ENCODE measurements around the gene QTRT2. TPM values are rescaled to one million over a fixed set of nuclear protein-coding genes. Genes with fewer than 3 reads are reported as not detected.

The QTRT2 gene
- total RNA-seq, 1 experiment from 2014 or later = 84.1 TPM

DNA sequence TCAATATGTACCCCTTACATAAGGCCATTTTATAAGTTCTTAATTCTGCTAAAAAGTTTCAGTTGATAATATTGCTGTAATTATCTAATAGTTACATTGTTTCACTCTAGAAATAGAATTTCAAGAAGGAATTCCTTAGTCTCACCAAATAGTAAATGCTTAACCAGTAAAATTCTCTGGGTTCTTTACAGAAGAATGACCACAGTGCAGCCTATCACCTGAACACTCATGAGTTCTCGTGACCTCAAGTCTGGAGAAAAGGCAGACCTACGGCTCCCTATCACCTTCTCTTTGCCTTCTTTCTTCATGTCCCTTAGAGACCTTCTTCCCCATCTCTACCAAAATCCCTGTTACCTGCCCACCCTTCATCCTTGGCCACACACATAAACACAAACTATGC is 31.1 kb upstream of the QTRT2 start:
- no peak overlapping the region for H4K8ac ChIP-seq (replicated peaks; ENCODE audit: insufficient read length, low read depth, low read length)
- no peaks in the 10 kb centered on the region for H3K79me2 ChIP-seq (ENCODE audit: insufficient read depth, low read length)
- H2AK5ac ChIP-seq (ENCODE audit: insufficient read length, low read length) = no peak overlapping the region
- no peak overlapping the region; a peak in 1 of 7 replicates for H3K27ac Mint-ChIP-seq
- H3K4me1 ChIP-seq (ENCODE audit: insufficient read depth, low read length) = no peaks in the 10 kb centered on the region
- no peak overlapping the region for H3K14ac ChIP-seq (ENCODE audit: insufficient read depth, low read length)
- H3K27me3 ChIP-seq (ENCODE audit: insufficient read depth, low read length) = no peaks in the 10 kb centered on the region
- no peaks in the 10 kb centered on the region for H3K9me3 ChIP-seq (ENCODE audit: control insufficient read depth, low read depth, low read length)
- H2BK20ac ChIP-seq (ENCODE audit: low read depth, low read length, poor library complexity, severe bottlenecking) = no peak overlapping the region
- no peak overlapping the region for H2AFZ ChIP-seq (ENCODE audit: low read length)
- TF ChIP-seq, protein P1, sequence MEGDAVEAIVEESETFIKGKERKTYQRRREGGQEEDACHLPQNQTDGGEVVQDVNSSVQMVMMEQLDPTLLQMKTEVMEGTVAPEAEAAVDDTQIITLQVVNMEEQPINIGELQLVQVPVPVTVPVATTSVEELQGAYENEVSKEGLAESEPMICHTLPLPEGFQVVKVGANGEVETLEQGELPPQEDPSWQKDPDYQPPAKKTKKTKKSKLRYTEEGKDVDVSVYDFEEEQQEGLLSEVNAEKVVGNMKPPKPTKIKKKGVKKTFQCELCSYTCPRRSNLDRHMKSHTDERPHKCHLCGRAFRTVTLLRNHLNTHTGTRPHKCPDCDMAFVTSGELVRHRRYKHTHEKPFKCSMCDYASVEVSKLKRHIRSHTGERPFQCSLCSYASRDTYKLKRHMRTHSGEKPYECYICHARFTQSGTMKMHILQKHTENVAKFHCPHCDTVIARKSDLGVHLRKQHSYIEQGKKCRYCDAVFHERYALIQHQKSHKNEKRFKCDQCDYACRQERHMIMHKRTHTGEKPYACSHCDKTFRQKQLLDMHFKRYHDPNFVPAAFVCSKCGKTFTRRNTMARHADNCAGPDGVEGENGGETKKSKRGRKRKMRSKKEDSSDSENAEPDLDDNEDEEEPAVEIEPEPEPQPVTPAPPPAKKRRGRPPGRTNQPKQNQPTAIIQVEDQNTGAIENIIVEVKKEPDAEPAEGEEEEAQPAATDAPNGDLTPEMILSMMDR (conservative IDR thresholded peaks at IDR 0.05) = no peak
- no peak overlapping the region for H2BK15ac ChIP-seq (ENCODE audit: low read depth, low read length)
- H3K36me3 Mint-ChIP-seq (ENCODE audit: insufficient read depth in 1 of 3, low read depth in 3 of 3) = no peaks in the 10 kb centered on the region
- no peak overlapping the region for H3K4ac ChIP-seq (ENCODE audit: low read depth, low read length)
- no peak overlapping the region for H3T11ph ChIP-seq (ENCODE audit: low read length)
- no peak for DNase-seq
- no peak overlapping the region for H3K4me3 Mint-ChIP-seq
- peaks cover 2 to 3% of the 10 kb centered on the region in 2 experiments for H3K4me1 Mint-ChIP-seq
- H2BK5ac ChIP-seq (ENCODE audit: insufficient read length, low read length) = no peak overlapping the region
- no peak overlapping the region for H4K5ac ChIP-seq (ENCODE audit: insufficient read length, low read depth, low read length)
- H3K4me2 ChIP-seq (ENCODE audit: insufficient read depth, insufficient read length, low read length) = no peak overlapping the region
- no peak overlapping the region for H3K23ac ChIP-seq (ENCODE audit: insufficient read length, low read depth, low read length)
- no peak overlapping the region for H3K18ac ChIP-seq (ENCODE audit: insufficient read length, low read depth, low read length)
- H3K79me1 ChIP-seq (ENCODE audit: insufficient read depth, low read depth, low read length, poor library complexity, severe bottlenecking) = no peaks in the 10 kb centered on the region
- no peak overlapping the region for H2BK12ac ChIP-seq (ENCODE audit: insufficient read length, low read depth, low read length)
- H4K91ac ChIP-seq (ENCODE audit: insufficient read length, low read depth, low read length) = no peak overlapping the region
- H3K23me2 ChIP-seq (ENCODE audit: insufficient read length, low read depth, low read length, poor library complexity, severe bottlenecking) = no peaks in the 10 kb centered on the region
- no peak overlapping the region for H3K56ac ChIP-seq (ENCODE audit: insufficient read length, low read depth, low read length)
- no peak overlapping the region for H2BK120ac ChIP-seq (ENCODE audit: low read depth, low read length, poor library complexity, severe bottlenecking)
- H4K20me1 ChIP-seq (ENCODE audit: control insufficient read depth, insufficient read depth, insufficient read length) = no peaks in the 10 kb centered on the region
- no peaks in the 10 kb centered on the region for H3K27me3 Mint-ChIP-seq (ENCODE audit: low read depth)
- no CpG with 5 or more reads among the region's 2 CpGs for WGBS (ENCODE audit: extremely low coverage, insufficient read length, low lambda C conversion rate)
- no peaks in the 10 kb centered on the region for H3K9me3 Mint-ChIP-seq
- no peak overlapping the region for H3K9ac ChIP-seq (ENCODE audit: extremely low read depth, insufficient read length, low read length)
- no peak overlapping the region for H3K27ac ChIP-seq (ENCODE audit: insufficient read length, low read depth, low read length)

Data from H9 (cell line).